Neuron (in vitro differentiated cells): Measurements from ENCODE around the gene MX1.

ENCODE experiments used
- H2AFZ ChIP-seq: one replicate; pipeline ENCODE4 v1.6.1; 2013; ENCODE audit warnings: low read depth, mild to moderate bottlenecking, inconsistent platforms, low read length, moderate library complexity
- H3K27me3 ChIP-seq: one replicate; pipeline ENCODE4 v1.6.1; 2013; ENCODE audit warnings: low read length; ENCODE audit not compliant: insufficient read depth
- H3K36me3 ChIP-seq: one replicate; pipeline ENCODE4 v1.6.1; 2013; ENCODE audit warnings: low read length; ENCODE audit not compliant: insufficient read depth
- H3K4me1 ChIP-seq: one replicate; pipeline ENCODE4 v1.6.1; 2013; ENCODE audit warnings: low read length; ENCODE audit not compliant: insufficient read depth
- H3K4me3 ChIP-seq: 2 replicates; pipeline ENCODE4 v1.5.1; 2013; ENCODE audit warnings: mild to moderate bottlenecking, low read length, moderate library complexity
- H3K9me3 ChIP-seq: one replicate; pipeline ENCODE4 v1.6.1; 2013; ENCODE audit warnings: low read length

Gene MX1

GRCh38 chr21:41501919-41502318, 75.9 kb downstream of the MX1 start:
- no peaks in the 10 kb centered on the region for H3K36me3 ChIP-seq
- H3K9me3 ChIP-seq, result no peaks in the 10 kb centered on the region
- H2AFZ ChIP-seq, result no peak overlapping the region
- H3K27me3 ChIP-seq, result peaks cover 32% of the 10 kb centered on the region
- H3K4me3 ChIP-seq, result no peak overlapping the region
- no peaks in the 10 kb centered on the region for H3K4me1 ChIP-seq

- H3K4me3 ChIP-seq, result no peak overlapping the region
- H3K27me3 ChIP-seq, result peaks cover 43% of the 10 kb centered on the region
These were observed 77.3 kb downstream of the MX1 start for GRCh38 chr21:41503331-41503730.

GRCh38 chr21:41504030-41504429, 78.0 kb downstream of the MX1 start:
- Histone ChIP-seq H3K4me1 (no peaks in the 10 kb centered on the region), H2AFZ (no peak overlapping the region), H3K9me3 (no peaks in the 10 kb centered on the region), H3K36me3 (no peaks in the 10 kb centered on the region), H3K4me3 (no peak overlapping the region), H3K27me3 (peaks cover 50% of the 10 kb centered on the region)

More at GRCh38 chr21:41503331-41503730, 77.3 kb downstream of the MX1 start:
- no peaks in the 10 kb centered on the region for H3K36me3 ChIP-seq
- no peak overlapping the region for H2AFZ ChIP-seq
- no peaks in the 10 kb centered on the region for H3K4me1 ChIP-seq
- H3K9me3 ChIP-seq, result no peaks in the 10 kb centered on the region

- peaks cover 61% of the 10 kb centered on the region for H3K27me3 ChIP-seq
- H3K4me1 ChIP-seq, result no peaks in the 10 kb centered on the region
- H3K9me3 ChIP-seq, result no peaks in the 10 kb centered on the region
- no peak overlapping the region for H3K4me3 ChIP-seq
- H2AFZ ChIP-seq, result no peak overlapping the region
- H3K36me3 ChIP-seq, result no peaks in the 10 kb centered on the region
These were observed 80.1 kb downstream of the MX1 start for GRCh38 chr21:41506005-41506594.

- no peaks in the 10 kb centered on the region for H3K9me3 ChIP-seq
- H3K4me1 ChIP-seq, result no peaks in the 10 kb centered on the region
- no peak overlapping the region for H3K4me3 ChIP-seq
- peaks cover 58% of the 10 kb centered on the region for H3K27me3 ChIP-seq
- no peak overlapping the region for H2AFZ ChIP-seq
- no peaks in the 10 kb centered on the region for H3K36me3 ChIP-seq
These were observed 80.8 kb downstream of the MX1 start for GRCh38 chr21:41506611-41507520.

- Histone ChIP-seq H2AFZ (no peak within 1 kb of the TSS), H3K4me1 (no peaks in the 10 kb centered on the region), H3K4me3 (no peak within 1 kb of the TSS), H3K36me3 (no peaks in the 10 kb centered on the region), H3K27me3 (peaks cover 55% of the 10 kb centered on the region), H3K9me3 (no peaks in the 10 kb centered on the region)
These were observed 81.7 kb downstream of the MX1 start, which contains the start of gene TMPRSS2 for GRCh38 chr21:41507521-41508414. Gene TMPRSS2 (minus strand): TSS chr21:41508158. CDS start chr21:41498133, 10,025 bp downstream.

GRCh38 chr21:41508415-41509144, 82.5 kb downstream of the MX1 start:
- H3K4me3 ChIP-seq, result no peak overlapping the region
- peaks cover 55% of the 10 kb centered on the region for H3K27me3 ChIP-seq
- H2AFZ ChIP-seq, result no peak overlapping the region
- no peaks in the 10 kb centered on the region for H3K4me1 ChIP-seq
- H3K36me3 ChIP-seq, result no peaks in the 10 kb centered on the region
- no peaks in the 10 kb centered on the region for H3K9me3 ChIP-seq
